ENCODE data around the gene MYL6B.

The MYL6B gene

DNA sequence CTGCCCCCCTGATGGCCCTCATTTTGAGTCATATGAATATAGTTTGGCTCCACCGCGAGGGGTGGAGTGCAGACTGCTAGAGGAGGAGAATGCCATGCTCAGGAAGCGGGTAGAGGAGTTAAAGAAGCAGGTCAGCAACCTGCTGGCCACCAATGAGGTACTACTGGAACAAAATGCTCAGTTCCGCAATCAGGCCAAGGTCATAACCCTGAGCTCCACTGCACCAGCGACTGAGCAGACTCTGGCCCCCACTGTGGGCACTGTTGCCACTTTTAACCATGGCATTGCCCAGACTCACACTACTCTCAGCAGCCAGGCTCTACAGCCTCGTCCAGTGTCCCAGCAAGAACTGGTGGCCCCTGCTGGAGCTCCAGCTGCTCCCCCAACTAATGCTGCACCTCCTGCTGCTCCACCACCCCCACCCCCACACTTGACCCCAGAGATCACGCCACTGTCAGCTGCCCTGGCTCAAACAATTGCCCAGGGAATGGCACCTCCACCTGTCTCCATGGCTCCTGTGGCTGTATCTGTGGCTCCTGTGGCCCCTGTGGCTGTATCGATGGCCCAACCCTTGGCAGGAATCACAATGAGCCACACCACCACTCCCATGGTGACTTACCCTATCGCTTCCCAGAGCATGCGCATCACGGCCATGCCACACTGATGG lies 31.1 kb upstream of the MYL6B start:
- no peak for DNase-seq (ENCODE audit: low spot score)
- in situ Hi-C loops (cut with MboI; ENCODE audit: low sequenced_read_pairs, unreplicated experiment): no loop called here
- no peak for TF ChIP-seq CTCF (IDR thresholded peaks at IDR 0.05; ENCODE audit: borderline replicate concordance, control extremely low read depth, extremely low read depth, insufficient read depth, missing control alignments)

DNA sequence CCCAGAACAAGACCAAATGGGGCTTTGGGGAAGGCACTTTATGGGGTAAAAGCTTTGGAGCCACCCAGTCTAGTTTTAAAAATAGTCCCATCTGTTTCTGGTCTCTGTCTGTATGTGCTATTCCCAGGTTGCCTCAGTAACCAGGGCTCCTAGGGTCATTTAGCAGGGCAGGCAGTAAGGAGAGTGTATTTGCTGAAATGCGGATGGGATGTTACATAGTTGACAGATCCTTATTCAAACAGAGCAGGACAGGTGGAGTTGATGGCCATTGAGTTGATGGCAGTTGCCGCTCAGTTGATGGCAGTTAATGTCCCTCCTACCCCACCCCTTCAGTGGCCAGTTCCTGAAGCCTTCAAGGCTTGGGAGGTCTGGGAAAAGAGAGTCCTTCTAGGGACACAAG lies 29.8 kb upstream of the MYL6B start:
- no peak for TF ChIP-seq CTCF (IDR thresholded peaks at IDR 0.05; ENCODE audit: borderline replicate concordance, control extremely low read depth, extremely low read depth, insufficient read depth, missing control alignments)
- in situ Hi-C loops (cut with MboI; ENCODE audit: low sequenced_read_pairs, unreplicated experiment): no loop called here
- no peak for DNase-seq (ENCODE audit: low spot score)

- in situ Hi-C loops (cut with MboI; ENCODE audit: low sequenced_read_pairs, unreplicated experiment): no loop called here
- no peak for DNase-seq (ENCODE audit: low spot score)
- no peak for TF ChIP-seq CTCF (IDR thresholded peaks at IDR 0.05; ENCODE audit: borderline replicate concordance, control extremely low read depth, extremely low read depth, insufficient read depth, missing control alignments)
Measured at GRCh38 chr12:56124133-56124532, 28.3 kb upstream of the MYL6B start.

DNA sequence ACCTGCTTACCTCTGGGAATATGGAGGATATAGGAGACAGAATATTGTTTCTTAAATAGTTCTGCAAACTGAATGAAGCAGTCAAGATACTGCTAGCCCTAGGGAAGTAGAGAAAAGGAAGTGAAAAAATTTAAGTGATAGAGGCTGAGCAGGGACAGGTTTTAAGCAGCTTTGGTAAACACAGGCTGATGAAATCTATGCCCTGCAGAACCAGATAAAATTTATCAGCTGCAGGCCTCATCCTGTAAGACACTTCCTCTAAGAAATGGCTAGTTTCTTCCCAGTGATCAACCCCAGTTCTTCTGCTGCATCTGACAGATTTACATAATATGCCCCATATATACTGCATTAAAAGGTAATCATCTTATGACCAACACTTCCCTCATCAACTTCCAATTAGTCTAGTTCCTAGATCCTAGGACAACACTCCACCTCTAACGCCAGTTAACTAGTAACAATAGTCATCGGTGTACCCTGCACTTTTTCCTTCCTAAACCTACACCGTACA lies 25.6 kb upstream of the MYL6B start:
- in situ Hi-C loops (cut with MboI; ENCODE audit: low sequenced_read_pairs, unreplicated experiment): no loop called here
- TF ChIP-seq CTCF (IDR thresholded peaks at IDR 0.05; ENCODE audit: borderline replicate concordance, control extremely low read depth, extremely low read depth, insufficient read depth, missing control alignments): no peak
- DNase-seq (ENCODE audit: low spot score): no peak

DNA sequence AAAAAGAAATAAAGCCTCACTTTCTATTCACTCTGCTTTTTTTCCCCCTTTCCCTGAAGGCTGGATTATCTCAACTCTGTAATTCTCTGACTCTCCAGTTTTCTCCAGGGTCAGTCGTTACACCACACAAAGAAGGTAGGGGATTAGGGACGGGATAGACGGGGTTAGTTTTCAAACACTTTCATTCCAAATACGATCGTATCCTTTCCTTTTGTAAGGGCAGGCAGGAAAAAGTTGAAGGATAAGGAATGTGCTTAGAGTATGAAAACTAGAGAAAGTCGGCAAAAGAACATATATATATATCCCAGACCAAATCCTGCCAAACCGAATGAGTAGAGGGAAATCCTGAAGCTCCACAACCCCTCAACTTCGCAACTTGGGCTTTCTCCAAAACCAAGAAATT lies 24.9 kb upstream of the MYL6B start:
- DNase-seq (ENCODE audit: low spot score): no peak
- in situ Hi-C loops (cut with MboI; ENCODE audit: low sequenced_read_pairs, unreplicated experiment): no loop called here
- no peak for TF ChIP-seq CTCF (IDR thresholded peaks at IDR 0.05; ENCODE audit: borderline replicate concordance, control extremely low read depth, extremely low read depth, insufficient read depth, missing control alignments)

DNA sequence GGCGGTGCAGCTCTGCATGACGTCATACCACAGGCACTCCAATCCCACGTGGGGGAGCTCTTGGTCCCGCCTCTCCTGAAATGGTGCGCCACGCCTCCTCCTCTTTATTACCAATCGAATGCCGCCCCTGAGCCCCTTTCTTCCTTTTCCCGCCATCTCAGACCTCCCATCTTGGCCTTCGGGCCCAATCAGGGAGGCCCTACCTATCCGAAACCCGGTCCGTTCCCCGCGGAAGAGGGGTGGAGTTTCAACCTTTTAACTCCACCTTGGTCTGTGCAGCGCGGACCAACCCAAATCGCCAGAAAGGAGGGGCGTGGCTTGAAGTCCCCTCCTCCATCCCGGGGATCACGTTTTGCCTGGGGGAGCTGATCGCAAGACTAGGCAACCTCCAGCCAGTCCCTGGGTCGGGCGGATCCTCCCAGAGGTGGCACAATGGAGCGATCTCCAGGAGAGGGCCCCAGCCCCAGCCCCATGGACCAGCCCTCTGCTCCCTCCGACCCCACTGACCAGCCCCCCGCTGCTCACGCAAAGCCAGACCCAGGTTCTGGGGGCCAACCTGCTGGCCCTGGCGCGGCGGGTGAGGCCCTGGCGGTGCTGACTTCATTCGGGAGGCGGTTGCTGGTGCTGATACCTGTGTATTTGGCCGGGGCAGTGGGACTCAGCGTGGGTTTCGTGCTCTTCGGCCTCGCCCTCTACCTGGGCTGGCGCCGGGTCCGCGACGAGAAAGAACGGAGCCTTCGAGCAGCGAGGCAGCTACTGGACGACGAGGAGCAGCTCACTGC lies 24.3 kb upstream of the MYL6B start, which contains the start of gene ESYT1:
TSS of gene ESYT1 (plus strand) at position 380 of the 782 bp plus-strand sequence. CDS start at position 433, 53 bp downstream.
- DNase-seq (ENCODE audit: low spot score): peak; percentile 97
- in situ Hi-C loops (cut with MboI; ENCODE audit: low sequenced_read_pairs, unreplicated experiment): no loop called here
- no peak for TF ChIP-seq CTCF (IDR thresholded peaks at IDR 0.05; ENCODE audit: borderline replicate concordance, control extremely low read depth, extremely low read depth, insufficient read depth, missing control alignments)

Measured in GM13976 (cell line).